ENCODE results near the gene TRNP1.

DNA sequence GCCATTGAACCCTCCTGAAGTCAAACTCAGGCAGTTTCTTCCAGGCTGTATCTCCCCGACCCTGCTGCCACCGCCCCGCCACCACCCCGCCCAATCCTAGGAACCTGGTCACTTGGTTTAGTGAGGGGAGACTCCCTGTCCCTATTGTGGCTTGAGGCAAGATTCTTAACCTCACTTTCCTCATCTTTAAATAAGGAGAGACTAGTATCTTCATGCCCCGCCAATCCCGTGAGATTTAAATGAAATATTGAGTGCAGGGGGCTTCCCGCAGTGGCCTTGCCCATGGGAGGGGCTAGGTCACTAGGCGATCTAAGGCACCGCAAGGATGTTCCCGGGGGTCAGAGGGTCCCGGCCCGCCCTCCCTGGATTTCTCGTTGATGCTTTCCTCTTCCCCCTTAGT, 34.2 kb upstream of the TRNP1 start:
- TF ChIP-seq POLR2A (IDR thresholded peaks at IDR 0.05; ENCODE audit: low read length) (no peak), GATA1 (IDR thresholded peaks at IDR 0.05; ENCODE audit: low read depth, low read length) (no peak)
